H1 (cell line): ENCODE measurements around the gene ZDHHC16. TPM values are rescaled to one million over a fixed set of nuclear protein-coding genes. Genes with fewer than 3 reads are reported as not detected.

ENCODE experiments used
- BCL11A ChIP-seq, 2 experiments: IDR thresholded peaks; one replicate each; pipeline ENCODE4 v1.6.1; 2011; ENCODE audit warnings: low read depth in 2 of 2, low read length in 2 of 2, mild to moderate bottlenecking in 2 of 2
- CREB1 ChIP-seq: IDR thresholded peaks from 2 replicates; pipeline ENCODE4 v1.6.1; 2012; ENCODE audit warnings: inconsistent platforms
- JUND ChIP-seq: IDR thresholded peaks from 2 replicates; pipeline ENCODE4 v1.6.1; 2011; ENCODE audit warnings: mild to moderate bottlenecking, improper control_type of control experiment, low read length
- KDM1A ChIP-seq: fragments of 200-600, 300-600 bp; sonication (generic); IDR thresholded peaks from 2 replicates; pipeline ENCODE4 v1.7.1; 2016; ENCODE audit warnings: mild to moderate bottlenecking, low read length, borderline replicate concordance
- MAFK ChIP-seq: IDR thresholded peaks from 2 replicates; pipeline ENCODE4 v1.6.1; 2012; ENCODE audit warnings: low read depth, mild to moderate bottlenecking, improper control_type of control experiment, low read length
- PHF8 ChIP-seq: fragments of 200-600 bp; sonication (generic); conservative IDR thresholded peaks from 2 replicates; pipeline ENCODE4 v1.7.1; 2012; ENCODE audit warnings: low read depth, mild to moderate bottlenecking, inconsistent platforms, low read length, moderate library complexity
- polyA plus RNA-seq, 7 experiments: library from polyadenylated mRNA; depleted of rRNA in 3 of 7; stranded (reverse) in 5 of 7; unstranded in 2 of 7; fragments of >200 nt in 5 of 7; fragments of 200-250 nt in 2 of 7; gene quantifications; 1 replicate in 5 of 7; 2 replicates in 1 of 7; 4 replicates in 1 of 7; pipeline versions ENCODE4 v1.2.1 to v1.2.3, GENCODE V29; 2011 to 2013; ENCODE audit warnings: missing spikeins in 2 of 7, mixed read lengths in 2 of 7
- total RNA-seq: library from RNA; stranded (reverse); fragmentation: NEBNext Ultra II Directional; extraction: Animal tissue kit (Norgen Biotek cat#: 25700); gene quantifications from 2 replicates; pipeline ENCODE4 v1.2.1, GENCODE V29; 2021

ZDHHC16 gene
- total and polyA plus RNA-seq, 2 of the 8 experiments (the other 6 are each of a cell fraction or from before 2014, with no cell fraction given), result 45.9 to 108 TPM

- TF ChIP-seq KDM1A (no peak), BCL11A (IDR thresholded peaks at IDR 0.05; ENCODE audit: low read depth in 2 of 2, low read length in 2 of 2) (no peak), PHF8 (no peak), MAFK (no peak), CREB1 (no peak), JUND (no peak)
Measured at GRCh38 chr10:97464226-97464625, 18.3 kb downstream of the ZDHHC16 start (continued).
